ENCODE results near the gene GADL1.

- TF ChIP-seq CTCF (IDR thresholded peaks at IDR 0.05; ENCODE audit: low read depth, low read length, poor library complexity, severe bottlenecking) (no peak), EZH2phosphoT487 (IDR thresholded peaks at IDR 0.05; ENCODE audit: borderline replicate concordance, low read length) (no peak)
Measured at GRCh38 chr3:30894521-30895251, at the start of gene GADL1.

Measured in DOHH2 (cell line).